Ishikawa (cell line): Measurements from ENCODE around the gene ISX.

ENCODE experiments used
- CEBPB ChIP-seq: IDR thresholded peaks from 2 replicates; pipeline ENCODE4 v1.6.1; 2012
- CREB1 ChIP-seq: IDR thresholded peaks from 2 replicates; pipeline ENCODE4 v1.6.1; 2012; ENCODE audit warnings: low read depth
- EGR1 ChIP-seq: IDR thresholded peaks from 2 replicates; pipeline ENCODE4 v1.6.1; 2012
- EP300 ChIP-seq: IDR thresholded peaks from 2 replicates; pipeline ENCODE4 v1.6.1; 2012; ENCODE audit warnings: borderline replicate concordance
- FOXM1 ChIP-seq: IDR thresholded peaks from 2 replicates; pipeline ENCODE4 v1.6.1; 2012; ENCODE audit warnings: low read depth, borderline replicate concordance
- MAX ChIP-seq: IDR thresholded peaks from 2 replicates; pipeline ENCODE4 v1.6.1; 2012
- NFIC ChIP-seq: IDR thresholded peaks from 2 replicates; pipeline ENCODE4 v1.6.1; 2012
- RAD21 ChIP-seq: IDR thresholded peaks from 2 replicates; pipeline ENCODE4 v1.6.1; 2012; ENCODE audit warnings: low read depth
- REST ChIP-seq: IDR thresholded peaks from 2 replicates; pipeline ENCODE4 v1.6.1; 2012; ENCODE audit warnings: low read depth, mild to moderate bottlenecking
- TAF1 ChIP-seq: IDR thresholded peaks from 2 replicates; pipeline ENCODE4 v1.6.1; 2012; ENCODE audit warnings: low read depth, mild to moderate bottlenecking
- TCF12 ChIP-seq: IDR thresholded peaks from 2 replicates; pipeline ENCODE4 v1.6.1; 2012; ENCODE audit warnings: low read depth
- TEAD4 ChIP-seq: IDR thresholded peaks from 2 replicates; pipeline ENCODE4 v1.6.1; 2012
- USF1 ChIP-seq: IDR thresholded peaks from 2 replicates; pipeline ENCODE4 v1.6.1; 2012
- YY1 ChIP-seq: IDR thresholded peaks from 2 replicates; pipeline ENCODE4 v1.6.1; 2012; ENCODE audit warnings: low read depth
- ZBTB7A ChIP-seq: IDR thresholded peaks from 2 replicates; pipeline ENCODE4 v1.6.1; 2012; ENCODE audit warnings: low read depth

The ISX gene

GRCh38 chr22:35051791-35052190 lies 14.2 kb upstream of the ISX start:
- no peak for TF ChIP-seq ZBTB7A
- no peak for TF ChIP-seq TAF1
- TF ChIP-seq MAX = no peak
- no peak for TF ChIP-seq REST
- TF ChIP-seq EP300 = no peak
- no peak for TF ChIP-seq YY1
- no peak for TF ChIP-seq RAD21
- no peak for TF ChIP-seq EGR1
- TF ChIP-seq USF1 = no peak
- TF ChIP-seq CREB1 = no peak
- no peak for TF ChIP-seq TCF12

- no peak for TF ChIP-seq CREB1
- no peak for TF ChIP-seq CEBPB
- no peak for TF ChIP-seq EP300
- TF ChIP-seq TEAD4 = no peak
- no peak for TF ChIP-seq RAD21
- no peak for TF ChIP-seq MAX
- no peak for TF ChIP-seq YY1
- TF ChIP-seq TAF1 = no peak
- no peak for TF ChIP-seq USF1
- TF ChIP-seq ZBTB7A = no peak
- TF ChIP-seq NFIC = no peak
- TF ChIP-seq EGR1 = no peak
- no peak for TF ChIP-seq REST
- no peak for TF ChIP-seq FOXM1
These were observed 12.7 kb upstream of the ISX start for GRCh38 chr22:35053060-35053835.

- TF ChIP-seq USF1 = no peak
- no peak for TF ChIP-seq MAX
- TF ChIP-seq EP300 = no peak
- TF ChIP-seq NFIC = no peak
These were observed 11.9 kb upstream of the ISX start for GRCh38 chr22:35054064-35054463.

- TF ChIP-seq TEAD4 (no peak), EGR1 (no peak), FOXM1 (no peak), ZBTB7A (no peak), EP300 (no peak), CREB1 (no peak), RAD21 (no peak), TCF12 (no peak), CEBPB (no peak), NFIC (no peak), USF1 (no peak), MAX (no peak), YY1 (no peak), TAF1 (no peak), REST (no peak)
These were observed 9.5 kb upstream of the ISX start for GRCh38 chr22:35056486-35056885.
